ENCODE data around the gene GSAP.

GSAP gene

DNA sequence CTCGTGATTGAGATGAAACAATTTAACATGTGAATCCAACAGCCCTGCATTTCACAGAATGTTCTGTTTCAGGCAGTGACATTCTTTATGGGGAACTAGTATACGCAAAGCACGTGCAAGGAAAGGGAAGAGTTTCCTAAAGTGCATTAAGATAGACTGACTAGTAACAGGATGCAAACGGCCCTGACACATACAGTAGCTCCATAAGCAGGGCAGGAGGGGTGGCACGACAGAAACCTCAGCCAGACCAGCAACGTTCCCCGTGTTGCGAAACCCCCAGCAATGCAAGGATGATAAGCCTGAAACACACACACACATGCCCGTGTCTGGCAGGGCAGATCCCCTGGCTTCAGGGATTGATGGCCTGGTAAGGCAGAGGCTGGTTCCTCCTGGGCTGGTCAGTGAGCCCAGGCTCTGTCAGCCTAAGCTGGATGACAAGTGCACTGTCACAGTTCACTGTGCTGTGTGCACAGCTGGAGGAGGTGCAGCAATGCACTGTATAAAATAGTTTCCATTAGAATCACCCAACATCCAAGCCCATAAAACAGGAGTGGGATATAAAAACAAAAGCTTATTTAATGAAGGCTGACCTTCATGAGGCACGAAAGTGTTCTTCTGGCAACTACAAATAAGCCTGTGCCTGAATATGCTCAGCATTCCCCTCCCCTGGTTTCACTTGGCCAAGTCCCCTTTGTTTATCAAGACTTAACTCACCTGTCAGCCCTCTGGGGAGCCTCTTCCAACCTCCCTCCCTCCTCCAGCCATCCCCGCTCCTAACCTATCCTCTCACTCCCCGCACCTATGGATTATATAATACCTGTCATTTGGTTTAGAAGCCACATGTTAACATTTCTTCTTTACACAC, 88.8 kb downstream of the GSAP start:
- DNase-seq (ENCODE audit: low read depth), result no peak

DNA sequence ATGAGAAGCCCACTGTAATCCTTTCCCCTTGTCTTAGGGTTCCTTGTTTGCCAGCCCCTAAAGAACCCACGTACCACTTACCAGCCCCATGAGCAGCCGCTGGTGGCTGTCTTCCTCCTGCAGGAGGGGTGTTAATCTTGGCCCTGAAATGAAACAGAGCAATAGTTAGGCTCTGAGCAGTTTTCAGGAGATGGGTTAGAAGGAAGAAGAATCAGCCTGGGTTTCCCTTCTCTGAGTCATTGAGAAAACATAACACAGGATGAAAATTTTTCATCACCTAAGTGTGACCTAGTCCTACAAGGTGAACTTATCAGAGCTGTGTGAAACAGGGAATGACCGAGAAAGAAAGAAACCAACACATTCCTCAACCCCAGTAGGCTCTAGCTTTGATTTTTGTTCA, 90.0 kb downstream of the GSAP start:
- no peak for DNase-seq (ENCODE audit: low read depth)

DNA sequence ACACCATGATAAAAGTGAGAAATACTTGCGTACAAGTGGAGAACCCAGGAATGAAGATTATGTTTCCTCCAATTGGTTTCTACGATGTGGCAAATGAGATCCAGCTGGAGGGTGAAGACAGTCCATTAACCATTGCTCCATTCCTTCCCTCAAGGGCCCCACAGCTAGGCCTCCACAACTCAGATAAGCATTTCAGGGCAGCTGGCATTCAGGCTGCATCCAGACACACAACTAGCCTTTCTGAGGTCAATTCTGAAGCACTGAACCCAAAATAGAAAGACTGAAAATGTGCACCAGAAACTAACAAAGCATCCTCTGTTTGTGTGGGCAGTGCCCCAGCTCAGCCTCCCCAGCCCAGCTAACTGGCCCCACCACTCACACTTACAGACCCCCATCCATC, 94.8 kb downstream of the GSAP start:
- no peak for DNase-seq (ENCODE audit: low read depth)

DNA sequence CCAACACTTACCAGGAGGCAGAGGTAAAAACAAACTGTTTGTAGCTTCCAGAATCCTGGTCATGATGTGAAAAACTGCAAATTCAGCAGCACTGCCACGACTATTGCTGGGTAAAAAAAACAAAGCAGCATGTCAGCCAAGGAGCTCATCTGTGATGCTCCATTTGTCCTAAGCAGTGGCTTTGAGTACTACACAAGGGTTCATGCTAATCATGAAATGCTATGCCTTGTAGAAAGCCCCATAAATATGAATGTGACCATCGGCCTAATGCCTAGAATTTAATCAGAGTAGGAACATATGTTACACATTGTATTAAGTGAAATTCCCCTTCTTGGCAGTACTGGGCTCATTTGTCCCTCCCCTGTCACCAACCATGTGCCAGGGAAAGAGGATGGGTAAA, 95.4 kb downstream of the GSAP start:
- no peak for DNase-seq (ENCODE audit: low read depth)

DNA sequence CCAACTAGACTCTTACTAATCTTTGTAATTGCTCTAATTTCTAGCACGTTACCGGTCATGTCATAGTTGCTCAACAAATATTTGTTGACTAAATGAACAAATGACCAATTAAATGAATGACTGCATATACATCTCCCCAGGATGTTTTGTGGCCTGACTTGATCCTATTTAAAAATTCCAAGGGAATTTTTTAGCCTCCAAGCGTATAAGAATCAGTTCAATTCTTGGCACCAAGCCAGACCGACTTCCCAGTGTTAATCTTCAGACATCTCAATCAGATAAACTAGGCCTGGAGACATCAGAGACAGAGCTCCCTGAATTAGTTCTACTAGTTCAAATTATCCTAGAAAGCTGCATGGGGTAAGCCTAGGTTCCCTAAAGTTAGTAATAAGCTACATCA, 96.0 kb downstream of the GSAP start:
- DNase-seq (ENCODE audit: low read depth), result no peak

DNA sequence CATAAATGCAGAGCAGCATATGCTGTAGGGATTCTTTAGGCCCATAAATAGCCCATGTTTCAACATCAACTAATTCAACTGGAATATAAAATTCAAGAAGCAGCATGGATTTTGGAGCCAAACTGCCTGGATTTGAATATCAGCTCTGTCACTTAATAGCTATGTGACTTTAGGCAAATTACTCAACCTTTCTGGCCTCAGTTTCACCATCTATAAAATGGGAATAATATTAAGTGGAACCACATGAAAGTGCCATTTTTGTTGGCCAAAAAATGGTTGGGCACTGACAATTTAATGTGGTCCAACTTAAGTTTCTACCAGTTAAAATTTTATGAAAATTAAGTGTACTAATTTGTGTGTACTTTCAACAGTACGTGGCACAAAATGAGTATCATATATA, 98.1 kb downstream of the GSAP start:
- no peak for DNase-seq (ENCODE audit: low read depth)

DNA sequence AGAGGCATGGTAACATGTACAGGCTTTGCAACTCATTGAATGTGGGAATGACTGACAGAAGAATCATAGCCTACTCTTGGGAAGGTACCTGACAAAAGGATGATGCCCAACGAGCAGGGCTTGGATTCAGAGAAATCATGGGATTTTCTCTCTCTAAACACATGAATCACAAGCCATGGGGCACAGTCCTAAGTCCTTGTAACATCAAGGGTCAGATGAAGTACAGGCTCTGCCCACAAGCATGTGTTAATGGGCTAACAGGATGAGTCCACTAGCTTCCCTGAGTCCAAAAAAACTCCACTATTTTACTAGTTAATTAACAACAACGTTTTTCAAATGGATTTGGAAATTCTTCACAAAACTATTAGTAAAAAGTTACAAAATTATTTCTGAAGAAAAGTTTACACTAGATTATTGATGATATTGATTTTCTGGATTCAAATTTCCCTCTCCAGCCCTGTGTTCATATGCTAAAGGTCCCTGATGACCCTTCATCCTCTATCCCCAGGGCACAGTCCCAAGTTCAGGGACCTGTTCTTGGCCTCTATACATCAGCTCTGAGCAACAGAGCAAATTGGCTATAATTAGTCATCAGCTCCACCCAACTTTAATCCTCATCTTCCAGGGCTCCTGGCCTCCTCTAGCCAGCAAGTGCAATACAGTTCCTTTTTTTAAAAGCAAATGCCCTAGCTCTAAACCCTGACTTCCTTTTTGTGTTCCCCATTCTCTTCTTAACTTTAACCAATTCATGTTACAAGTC, 99.8 kb downstream of the GSAP start:
- DNase-seq (ENCODE audit: low read depth), result no peak

DNA sequence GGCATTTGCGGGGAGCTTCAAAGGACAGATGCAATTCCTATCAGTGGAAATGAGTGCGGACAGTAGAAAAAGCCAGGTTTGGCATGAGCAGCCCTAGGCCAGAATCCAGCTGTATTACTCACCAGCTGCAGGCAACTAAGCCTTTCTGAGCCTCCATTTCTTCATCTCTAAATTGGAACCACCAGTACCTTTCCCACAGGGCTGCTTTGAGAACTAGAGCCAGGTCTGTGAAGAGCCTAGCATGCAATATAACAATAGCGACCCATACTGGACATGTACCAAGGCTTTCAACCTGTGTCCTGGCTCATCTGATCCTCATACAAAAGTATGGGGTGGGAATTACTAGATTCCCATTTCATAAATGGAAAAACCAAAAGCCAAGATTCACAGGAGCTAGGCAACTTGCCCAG, 101.0 kb downstream of the GSAP start:
- no peak for DNase-seq (ENCODE audit: low read depth)

DNA sequence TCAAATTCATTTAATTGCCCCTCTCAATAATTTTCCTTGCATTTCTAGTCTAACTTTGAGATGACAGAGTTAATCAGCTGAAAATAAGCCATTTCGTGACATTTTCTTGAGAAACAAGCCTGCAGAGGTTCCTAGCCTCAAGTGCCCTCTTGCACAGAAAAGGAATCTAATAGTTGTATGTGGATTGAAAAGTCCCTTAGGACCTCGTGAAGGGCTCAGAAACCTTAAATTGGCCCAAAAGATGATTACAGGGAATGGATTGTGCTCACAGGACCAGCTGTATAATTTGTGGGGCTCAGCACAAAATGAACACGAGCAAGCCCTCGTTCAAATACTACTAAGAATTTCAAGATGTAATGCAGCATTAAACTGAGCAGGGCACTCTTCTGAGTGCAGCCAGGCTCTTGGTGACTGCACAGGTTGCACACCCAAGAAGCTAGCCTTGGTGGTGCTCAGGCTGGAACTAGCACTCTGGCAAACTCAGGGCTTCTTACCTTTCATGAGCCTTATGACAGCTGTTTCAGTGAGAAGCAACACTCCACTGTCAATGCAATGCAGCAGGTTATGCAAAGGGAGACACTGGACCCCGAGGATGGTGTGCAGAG, 102.2 kb downstream of the GSAP start:
- no peak for DNase-seq (ENCODE audit: low read depth)

DNA sequence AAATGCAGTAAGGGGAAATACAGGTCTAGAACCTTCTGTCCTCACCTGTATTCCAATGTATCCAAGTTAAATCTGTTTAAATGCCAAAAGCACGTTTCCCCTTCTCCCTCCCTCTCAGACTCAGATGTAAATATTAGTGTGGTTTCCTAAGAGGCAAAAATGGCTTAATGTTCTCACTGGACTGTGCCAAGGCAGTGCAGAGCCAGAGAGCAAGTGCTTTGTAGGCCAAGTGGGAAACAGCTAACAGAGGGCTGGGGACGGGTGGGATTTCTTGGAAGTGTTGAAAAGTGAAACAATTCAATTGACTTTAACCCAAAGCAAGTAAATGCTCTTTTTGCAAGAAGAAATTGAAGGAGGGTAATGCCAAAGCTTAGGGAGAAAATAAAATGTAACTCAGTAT, 103.1 kb downstream of the GSAP start:
- DNase-seq (ENCODE audit: low read depth), result no peak

DNA sequence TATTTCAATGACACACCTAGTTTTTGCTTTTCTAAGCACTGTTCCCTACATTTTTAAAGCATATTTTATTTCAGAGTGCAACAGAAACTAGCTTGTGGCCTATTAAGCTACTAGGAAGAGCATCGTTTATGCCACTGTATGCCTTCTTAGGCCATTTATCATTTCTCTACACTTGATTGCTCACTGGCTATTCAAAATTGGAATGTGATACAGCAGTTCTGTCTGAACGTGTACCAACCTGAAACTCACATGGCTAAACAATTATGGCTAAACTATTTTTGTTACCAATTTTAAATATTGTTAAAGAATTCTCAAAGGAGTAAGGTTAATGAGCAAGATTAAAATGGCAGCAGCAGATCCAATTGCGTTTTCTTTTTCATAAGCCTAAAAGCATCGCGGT, 105.2 kb downstream of the GSAP start:
- DNase-seq (ENCODE audit: low read depth), result no peak

DNA sequence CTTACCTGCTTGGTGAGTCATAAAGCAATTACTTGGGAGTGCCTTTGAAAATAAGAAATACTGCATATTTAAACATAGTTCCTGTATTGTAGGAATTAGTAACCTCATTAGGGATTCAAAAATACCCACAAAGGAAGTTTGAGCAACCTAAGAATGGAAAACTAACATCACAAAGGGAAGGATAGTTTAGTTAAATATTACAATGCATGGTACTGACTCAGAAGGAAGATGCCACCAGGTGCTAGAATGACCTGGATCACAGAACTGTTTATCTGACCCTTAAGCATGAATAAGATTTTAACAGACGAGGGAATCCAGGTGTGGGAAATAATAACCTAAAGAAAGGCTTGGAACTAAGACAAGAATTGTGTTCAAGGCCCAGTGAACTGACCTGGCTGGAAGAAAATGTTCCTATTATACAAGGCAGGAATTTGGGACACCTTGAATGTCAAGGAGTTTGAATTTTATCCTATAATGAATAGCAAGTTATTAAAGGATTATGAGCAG, 106.4 kb downstream of the GSAP start:
- no peak for DNase-seq (ENCODE audit: low read depth)

DNA sequence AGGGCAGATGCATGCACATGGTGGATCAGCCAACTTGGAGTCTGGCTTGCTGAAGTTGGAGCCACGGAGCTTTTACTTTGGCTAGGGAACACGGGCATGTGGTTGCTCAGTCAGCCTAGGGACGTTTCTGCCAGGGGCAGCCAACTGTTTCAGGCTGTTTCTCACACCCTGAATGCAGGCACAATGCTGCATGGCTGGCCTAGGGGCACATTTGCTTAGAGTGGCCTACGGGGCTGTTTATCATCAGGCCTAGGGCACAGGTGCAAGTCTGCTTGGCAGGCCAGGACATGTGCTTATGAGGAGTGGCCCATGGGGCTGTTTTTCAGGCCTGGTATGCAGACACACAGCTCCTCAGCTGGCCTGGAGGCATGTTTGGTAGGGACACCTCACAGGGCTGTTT, 107.4 kb downstream of the GSAP start:
- no peak for DNase-seq (ENCODE audit: low read depth)

DNA sequence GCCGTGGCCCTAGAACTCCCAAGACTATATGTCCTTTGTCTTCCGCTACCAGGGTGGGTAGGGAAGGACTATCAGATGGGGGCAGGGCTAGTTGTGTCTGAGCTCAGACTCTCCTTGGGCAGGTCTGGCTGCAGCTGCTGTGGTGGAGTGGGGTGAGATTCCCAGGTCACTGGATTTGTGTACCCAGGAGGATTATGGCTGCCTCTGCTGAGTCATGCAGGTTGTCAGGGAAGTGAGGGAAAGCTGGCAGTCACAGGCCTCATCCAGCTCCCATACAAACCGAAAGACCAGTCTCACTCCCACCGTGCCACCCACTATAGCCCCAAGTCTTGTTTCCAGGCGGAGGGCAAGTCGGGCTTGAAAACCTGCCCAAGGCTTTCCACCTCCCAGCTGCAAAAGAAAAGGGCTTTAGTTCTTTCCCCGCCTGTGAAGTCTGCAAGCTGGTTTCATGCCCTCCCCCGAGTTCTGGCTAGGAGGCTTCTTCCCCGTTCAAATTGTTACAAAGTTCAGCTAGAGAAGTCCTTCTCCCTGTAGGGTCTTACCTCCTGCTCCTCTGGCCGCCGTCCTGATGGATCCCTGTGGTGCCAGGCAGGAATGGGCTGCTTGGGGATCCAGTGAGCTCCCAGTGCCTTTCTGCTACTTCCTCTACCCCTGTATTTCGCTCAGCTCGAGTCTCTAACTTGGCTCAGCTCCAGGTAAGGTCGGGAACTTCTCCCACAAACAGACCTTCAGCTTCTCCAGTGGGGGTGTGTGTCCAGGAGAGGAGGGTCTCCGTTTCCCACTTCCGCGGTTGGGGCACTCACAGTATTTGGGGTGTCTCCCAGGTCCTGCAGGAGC, 109.7 kb downstream of the GSAP start:
- no peak for DNase-seq (ENCODE audit: low read depth)

DNA sequence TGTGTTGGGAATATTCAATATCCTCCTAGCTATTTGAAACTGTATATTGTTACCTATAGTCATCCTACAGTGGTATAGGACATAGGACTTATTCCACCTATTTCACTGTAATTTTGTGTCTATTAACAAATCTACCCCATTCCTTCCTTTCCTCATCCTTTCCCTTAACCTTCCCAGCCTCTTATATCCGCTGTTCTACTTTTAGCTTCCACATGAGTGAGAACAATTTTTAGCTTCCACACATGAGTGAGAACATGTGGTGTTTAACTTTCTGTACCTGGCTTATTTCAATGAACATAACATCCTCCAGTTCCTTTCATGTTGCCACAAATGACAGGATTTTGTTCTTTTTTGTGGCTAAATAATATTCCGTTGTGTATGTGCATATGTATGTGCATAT, 120.6 kb downstream of the GSAP start:
- no peak for DNase-seq (ENCODE audit: low read depth)

DNA sequence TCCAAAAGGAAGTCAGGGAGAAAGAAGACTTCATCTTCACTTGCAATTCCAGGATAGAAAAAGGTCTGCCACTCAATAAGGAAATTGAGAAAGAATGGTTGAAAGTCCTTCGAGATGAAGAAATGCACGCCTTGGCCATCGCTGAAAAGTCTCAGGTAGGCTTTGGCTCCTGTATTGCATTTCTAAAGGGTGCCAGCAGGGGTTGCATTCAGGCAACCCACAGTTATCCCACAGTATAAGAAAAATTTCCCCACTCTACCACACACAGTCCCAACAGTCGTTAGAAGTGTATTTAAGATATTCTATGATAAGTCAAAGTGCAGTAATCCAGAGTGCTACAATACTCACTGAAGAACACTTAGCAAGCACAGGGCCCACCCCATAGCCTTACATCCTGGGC, 123.1 kb downstream of the GSAP start:
- no peak for DNase-seq (ENCODE audit: low read depth)

DNA sequence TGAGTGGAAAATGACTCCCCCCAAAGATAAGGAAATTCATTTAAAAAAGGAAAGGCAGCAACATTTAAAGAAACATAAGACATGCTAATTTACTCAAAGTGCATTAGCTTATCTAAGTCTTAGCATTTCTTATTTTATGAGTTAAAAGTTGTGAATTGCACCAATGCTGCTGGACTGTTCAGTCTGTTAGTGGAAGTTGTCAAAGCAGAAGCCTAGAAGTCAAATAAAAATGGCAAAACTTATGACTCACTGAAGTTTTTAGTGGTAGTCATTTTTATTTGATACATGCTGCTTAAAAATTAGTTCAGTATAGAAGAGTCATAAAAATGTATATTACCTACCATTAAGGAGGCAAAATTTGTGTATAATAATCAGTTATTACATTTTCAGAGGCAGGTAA, 125.7 kb downstream of the GSAP start:
- no peak for DNase-seq (ENCODE audit: low read depth)

DNA sequence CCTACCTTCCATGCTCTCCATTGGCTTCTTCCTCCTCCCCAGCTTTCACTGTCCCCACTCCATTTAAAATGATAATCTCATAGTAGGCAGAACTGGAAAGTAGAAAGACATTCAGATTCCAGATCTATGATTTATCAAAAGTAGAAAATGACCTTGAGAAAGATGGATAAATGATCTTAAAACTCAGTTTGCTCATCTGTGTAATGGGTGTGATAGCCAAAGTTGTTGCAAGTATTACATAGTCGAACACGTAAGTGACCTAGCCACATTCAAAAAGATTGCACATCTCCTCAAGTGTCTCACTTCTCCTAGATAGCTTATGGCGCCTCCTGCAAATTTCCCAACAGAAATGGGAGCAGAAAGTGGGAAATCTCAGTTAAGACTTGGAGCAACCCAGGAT, 126.8 kb downstream of the GSAP start:
- DNase-seq (ENCODE audit: low read depth), result no peak

DNA sequence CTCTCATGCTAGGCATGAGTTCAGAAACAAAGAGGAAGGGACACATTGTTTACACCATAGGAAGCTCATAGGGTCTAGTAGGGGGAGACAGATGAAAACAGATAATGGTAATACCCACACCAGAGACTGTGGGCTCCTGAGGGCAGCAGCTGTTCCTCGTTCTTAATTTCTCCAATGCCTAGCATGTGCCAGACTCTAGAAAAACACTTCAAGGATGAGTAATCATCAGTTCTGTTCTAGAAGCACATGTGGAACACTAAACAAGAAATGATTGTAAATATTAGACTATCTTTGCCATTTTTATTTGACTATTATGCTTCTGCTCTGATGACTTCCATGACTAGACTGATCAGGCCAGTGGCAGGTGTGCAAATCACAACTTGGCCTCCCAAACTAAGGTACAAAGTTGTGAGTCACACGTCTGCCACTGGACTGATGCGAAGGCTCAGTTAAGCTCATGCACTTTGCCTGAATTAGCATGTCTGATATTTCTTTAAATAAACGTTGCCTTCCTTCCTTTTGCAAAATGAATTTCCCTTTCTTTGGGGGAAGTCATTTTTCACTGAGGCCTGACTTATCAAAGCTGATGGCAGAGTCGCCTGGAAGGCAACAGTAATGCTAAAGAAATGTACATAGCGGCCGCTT, 127.4 kb downstream of the GSAP start:
- DNase-seq (ENCODE audit: low read depth), result no peak

DNA sequence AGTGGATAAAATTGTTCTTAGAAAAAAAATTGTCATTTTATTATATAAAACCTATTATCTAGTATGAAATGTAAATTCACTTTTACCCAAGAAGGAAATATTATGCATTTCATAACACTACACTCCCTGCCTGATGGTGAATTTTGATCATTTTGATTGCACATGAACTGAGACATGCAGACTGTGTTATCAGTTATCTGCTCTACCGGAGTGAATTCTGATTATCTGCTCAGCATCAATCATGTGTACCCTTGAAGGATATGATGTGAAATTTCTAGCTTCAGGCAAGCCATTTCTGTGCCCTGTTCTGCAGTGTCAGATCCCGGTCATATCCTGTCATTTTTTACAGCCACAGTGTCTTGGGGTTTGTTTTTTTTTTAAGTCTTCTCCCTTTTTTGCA, 131.5 kb downstream of the GSAP start:
- DNase-seq (ENCODE audit: low read depth), result no peak

DNA sequence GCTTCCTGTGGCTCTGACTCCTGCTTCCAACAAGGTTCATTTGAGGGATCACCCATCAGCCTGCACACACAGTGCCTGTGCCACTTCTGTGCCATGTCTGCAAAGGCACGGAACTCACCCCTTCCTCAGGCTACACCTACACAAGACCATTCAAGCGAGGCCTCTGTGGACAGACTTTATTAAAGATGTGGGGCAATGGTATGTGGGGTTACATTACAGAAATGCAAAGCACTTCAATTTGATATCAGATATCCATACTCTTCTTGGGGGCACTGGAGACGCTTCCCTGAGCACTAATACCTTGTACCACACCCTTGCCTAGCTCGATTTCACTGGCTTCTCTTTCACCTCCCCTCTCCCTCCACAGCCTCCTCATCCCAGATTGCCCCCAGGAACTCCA, 132.1 kb downstream of the GSAP start:
- no peak for DNase-seq (ENCODE audit: low read depth)

DNA sequence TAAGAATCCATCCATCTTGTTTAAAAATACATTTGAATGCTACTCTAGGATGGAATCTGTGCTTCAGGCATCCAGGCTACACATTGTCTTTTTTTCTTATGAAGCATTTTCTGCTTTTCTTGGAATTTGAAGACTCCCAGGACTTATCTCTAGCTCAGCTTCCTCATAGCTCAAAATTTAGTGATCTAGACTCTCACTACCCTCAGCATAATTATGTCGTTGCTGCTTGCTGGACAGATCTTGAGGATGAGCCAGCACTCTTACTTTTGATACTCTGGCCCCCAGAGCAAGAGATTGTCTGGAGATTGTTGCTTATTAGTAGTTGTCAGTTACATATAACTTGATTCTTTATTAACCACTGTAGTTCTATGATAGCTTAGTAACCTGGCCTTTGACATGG, 133.3 kb downstream of the GSAP start:
- no peak for DNase-seq (ENCODE audit: low read depth)

Data from stimulated activated CD8-positive, alpha-beta memory T cell treated with anti-CD3 and anti-CD28 coated beads, Interleukin-4, amount 100 ng/mL, for 24 hours (primary cell).